Muscle layer of colon (tissue), 2 donors: ENCODE results near the gene MYO1B.

Source experiments
- H3K27ac ChIP-seq: one replicate; pipeline ENCODE4 v1.7.0; 2013; ENCODE audit warnings: low read depth, mild to moderate bottlenecking, low read length, moderate library complexity
- H3K27me3 ChIP-seq, 2 donors: one replicate each; pipeline ENCODE4 v1.7.0; 2013; ENCODE audit warnings: low read length in 2 of 2, mild to moderate bottlenecking in 2 of 2; ENCODE audit not compliant: insufficient read depth in 2 of 2, control insufficient read depth in 1 of 2
- H3K36me3 ChIP-seq: one replicate; pipeline ENCODE4 v1.7.0; 2013; ENCODE audit warnings: mild to moderate bottlenecking, low read length; ENCODE audit not compliant: insufficient read depth
- H3K4me1 ChIP-seq: one replicate; pipeline ENCODE4 v1.7.0; 2013; ENCODE audit warnings: mild to moderate bottlenecking, low read length; ENCODE audit not compliant: insufficient read depth
- H3K4me3 ChIP-seq, 2 donors: one replicate each; pipeline ENCODE4 v1.7.0; 2013; ENCODE audit warnings: low read length in 2 of 2, low read depth in 1 of 2, mild to moderate bottlenecking in 1 of 2, moderate library complexity in 1 of 2
- H3K9ac ChIP-seq: one replicate; pipeline ENCODE4 v1.7.0; 2013; ENCODE audit warnings: low read length
- H3K9me3 ChIP-seq: one replicate; pipeline ENCODE4 v1.7.0; 2013; ENCODE audit warnings: mild to moderate bottlenecking, low read length
- donor health status: abdominal sarcoma.
- donor health status: Adenocarcinoma of cecum.

The MYO1B gene

DNA sequence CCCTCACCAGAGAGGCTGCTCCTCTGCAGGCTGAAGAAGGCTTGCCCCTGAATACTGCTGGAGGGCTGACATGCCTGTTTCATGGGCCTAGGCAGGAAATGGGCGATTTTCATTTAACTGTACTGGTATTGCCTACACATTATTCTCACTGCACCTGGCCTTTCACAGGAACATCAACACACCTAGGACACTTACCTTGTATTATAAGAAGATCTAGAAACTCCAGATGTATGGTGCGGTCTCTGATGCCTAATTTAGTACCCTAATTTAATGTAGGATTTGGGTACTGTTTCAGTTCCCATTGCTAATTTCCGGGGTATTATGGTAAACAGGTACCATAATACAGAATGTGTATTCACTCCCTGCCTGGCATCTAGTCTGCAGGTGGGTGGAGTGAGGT, 146.0 kb downstream of the MYO1B start:
- no peaks in the 10 kb centered on the region for H3K4me1 ChIP-seq
- H3K9ac ChIP-seq = no peak overlapping the region
- H3K27ac ChIP-seq = no peak overlapping the region
- no peaks in the 10 kb centered on the region for H3K9me3 ChIP-seq
- H3K36me3 ChIP-seq = no peaks in the 10 kb centered on the region
- H3K27me3 ChIP-seq = no peaks in the 10 kb centered on the region
- no peak overlapping the region for H3K4me3 ChIP-seq

DNA sequence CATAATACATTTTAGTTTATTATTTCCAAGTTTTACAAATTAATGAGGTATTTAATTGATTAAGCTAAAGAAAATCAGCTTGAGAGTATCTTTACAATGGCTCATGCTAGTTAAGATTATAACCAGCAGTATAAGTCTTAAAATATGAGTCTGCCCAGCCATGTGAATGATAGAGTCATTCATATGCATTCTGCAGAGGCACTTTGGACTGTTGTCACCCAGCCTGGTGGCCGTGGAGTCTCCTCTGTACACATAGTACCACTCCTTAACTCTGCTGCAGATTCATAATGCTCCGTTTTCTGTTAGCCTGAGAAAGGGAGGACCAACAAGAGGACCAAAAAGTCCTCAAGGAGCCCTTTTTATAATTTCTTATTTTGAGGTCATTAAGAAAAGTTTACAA, 148.8 kb downstream of the MYO1B start:
- H3K9ac ChIP-seq = no peak overlapping the region
- no peaks in the 10 kb centered on the region for H3K36me3 ChIP-seq
- H3K4me3 ChIP-seq = no peak overlapping the region
- H3K27ac ChIP-seq = no peak overlapping the region
- no peaks in the 10 kb centered on the region for H3K4me1 ChIP-seq
- no peaks in the 10 kb centered on the region for H3K27me3 ChIP-seq
- no peaks in the 10 kb centered on the region for H3K9me3 ChIP-seq

GRCh38 chr2:191396794-191397193, 151.6 kb downstream of the MYO1B start:
- H3K27me3 ChIP-seq = no peaks in the 10 kb centered on the region
- H3K36me3 ChIP-seq = no peaks in the 10 kb centered on the region
- no peaks in the 10 kb centered on the region for H3K4me1 ChIP-seq
- H3K27ac ChIP-seq = no peak overlapping the region
- H3K9me3 ChIP-seq = no peaks in the 10 kb centered on the region
- H3K4me3 ChIP-seq = no peak overlapping the region
- no peak overlapping the region for H3K9ac ChIP-seq

GRCh38 chr2:191399601-191400000, 154.4 kb downstream of the MYO1B start:
- no peak overlapping the region for H3K9ac ChIP-seq
- H3K4me1 ChIP-seq = no peaks in the 10 kb centered on the region
- no peaks in the 10 kb centered on the region for H3K36me3 ChIP-seq
- H3K4me3 ChIP-seq = no peak overlapping the region
- no peaks in the 10 kb centered on the region for H3K9me3 ChIP-seq
- no peaks in the 10 kb centered on the region for H3K27me3 ChIP-seq
- H3K27ac ChIP-seq = no peak overlapping the region

DNA sequence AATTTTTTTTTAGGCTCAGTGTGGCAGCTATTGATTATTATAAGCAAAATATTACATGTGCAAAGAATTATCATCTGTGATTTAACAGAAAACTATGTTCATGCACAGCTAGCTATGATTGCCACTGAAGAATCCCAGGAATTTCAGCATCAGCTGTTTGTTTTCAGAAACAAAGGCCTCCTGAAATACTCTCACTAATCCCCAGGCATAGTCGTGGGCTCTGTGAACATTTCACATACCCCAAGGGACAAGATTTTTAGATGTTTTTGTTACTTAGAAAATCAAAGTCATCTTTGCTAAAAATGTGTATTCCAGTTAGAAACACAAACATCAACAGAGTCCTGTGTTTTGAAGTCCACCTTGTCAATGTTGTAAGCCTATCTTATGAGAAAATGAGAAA, 156.1 kb downstream of the MYO1B start:
- Histone ChIP-seq H3K4me1 (no peaks in the 10 kb centered on the region), H3K27ac (no peak overlapping the region), H3K9ac (no peak overlapping the region), H3K4me3 (no peak overlapping the region), H3K36me3 (no peaks in the 10 kb centered on the region), H3K9me3 (no peaks in the 10 kb centered on the region), H3K27me3 (no peaks in the 10 kb centered on the region)

- Histone ChIP-seq H3K27me3 (no peaks in the 10 kb centered on the region), H3K27ac (no peak overlapping the region), H3K4me3 (no peak overlapping the region), H3K4me1 (no peaks in the 10 kb centered on the region), H3K9ac (no peak overlapping the region), H3K36me3 (no peaks in the 10 kb centered on the region), H3K9me3 (no peaks in the 10 kb centered on the region)
These were observed 157.9 kb downstream of the MYO1B start for GRCh38 chr2:191402966-191403565.

DNA sequence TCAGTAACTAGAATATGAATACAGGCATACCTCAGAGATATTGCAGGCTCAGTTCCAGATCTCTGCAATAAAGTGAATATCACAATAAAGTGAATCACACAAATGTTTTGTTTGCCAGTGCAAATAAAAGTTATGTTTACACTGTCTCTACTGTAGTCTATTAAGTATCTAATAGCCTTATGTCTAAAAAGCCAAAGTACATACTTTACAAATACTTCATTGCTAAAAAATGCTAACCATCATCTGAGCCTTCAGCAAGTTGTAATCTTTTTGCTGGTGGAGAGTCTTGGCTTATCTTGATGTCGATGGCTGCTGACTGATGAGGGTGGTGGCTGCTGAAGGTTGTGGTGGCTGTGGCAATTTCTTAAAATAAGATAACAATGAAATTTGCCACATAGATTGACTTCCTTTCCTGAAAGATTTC, 159.4 kb downstream of the MYO1B start:
- H3K4me3 ChIP-seq = no peak overlapping the region
- no peaks in the 10 kb centered on the region for H3K9me3 ChIP-seq
- H3K27me3 ChIP-seq = no peaks in the 10 kb centered on the region
- no peaks in the 10 kb centered on the region for H3K4me1 ChIP-seq
- H3K9ac ChIP-seq = no peak overlapping the region
- H3K27ac ChIP-seq = no peak overlapping the region
- H3K36me3 ChIP-seq = no peaks in the 10 kb centered on the region

GRCh38 chr2:191405546-191405945, 160.3 kb downstream of the MYO1B start:
- no peaks in the 10 kb centered on the region for H3K27me3 ChIP-seq
- H3K9ac ChIP-seq = no peak overlapping the region
- H3K4me1 ChIP-seq = no peaks in the 10 kb centered on the region
- H3K36me3 ChIP-seq = no peaks in the 10 kb centered on the region
- H3K27ac ChIP-seq = no peak overlapping the region
- no peaks in the 10 kb centered on the region for H3K9me3 ChIP-seq
- H3K4me3 ChIP-seq = no peak overlapping the region

DNA sequence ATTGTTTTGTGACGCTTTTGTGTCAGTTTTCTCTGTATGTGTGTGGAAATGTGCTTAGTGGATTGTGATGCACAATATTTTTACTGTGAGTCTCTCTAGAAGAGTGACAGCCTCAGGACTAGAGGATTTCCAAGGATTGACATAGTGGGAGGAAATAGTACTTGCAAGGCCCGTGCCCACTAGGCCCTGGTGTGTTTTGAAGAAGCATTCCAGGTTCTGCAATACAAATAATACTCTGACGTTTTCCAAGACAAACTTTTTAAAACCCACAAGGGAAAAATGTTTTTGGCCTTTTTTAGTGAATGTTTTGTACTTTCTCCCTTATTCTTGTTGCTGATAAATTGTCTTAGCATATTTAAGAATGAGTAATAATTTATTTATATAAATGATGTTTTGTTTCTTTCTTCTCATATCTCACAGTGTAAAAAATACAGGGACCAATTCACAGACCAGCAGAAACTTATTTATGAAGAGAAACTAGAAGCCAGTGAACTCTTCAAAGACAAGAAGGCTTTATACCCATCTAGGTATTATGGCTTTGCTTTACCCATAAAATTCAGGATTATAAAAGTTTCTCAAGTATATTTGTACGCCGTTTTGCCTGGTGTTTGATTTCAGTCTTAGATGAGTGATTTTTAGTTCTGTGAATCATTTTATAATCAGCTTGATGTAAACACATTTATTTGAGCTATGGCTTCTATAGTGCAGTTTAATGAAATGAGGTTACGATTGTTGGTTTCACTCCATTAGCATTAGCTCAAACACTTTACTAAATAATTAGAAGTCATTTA, 165.6 kb downstream of the MYO1B start:
- no peak overlapping the region for H3K9ac ChIP-seq
- H3K4me1 ChIP-seq = no peaks in the 10 kb centered on the region
- H3K4me3 ChIP-seq = no peak overlapping the region
- no peaks in the 10 kb centered on the region for H3K36me3 ChIP-seq
- H3K27ac ChIP-seq = no peak overlapping the region
- no peaks in the 10 kb centered on the region for H3K27me3 ChIP-seq
- H3K9me3 ChIP-seq = no peaks in the 10 kb centered on the region

DNA sequence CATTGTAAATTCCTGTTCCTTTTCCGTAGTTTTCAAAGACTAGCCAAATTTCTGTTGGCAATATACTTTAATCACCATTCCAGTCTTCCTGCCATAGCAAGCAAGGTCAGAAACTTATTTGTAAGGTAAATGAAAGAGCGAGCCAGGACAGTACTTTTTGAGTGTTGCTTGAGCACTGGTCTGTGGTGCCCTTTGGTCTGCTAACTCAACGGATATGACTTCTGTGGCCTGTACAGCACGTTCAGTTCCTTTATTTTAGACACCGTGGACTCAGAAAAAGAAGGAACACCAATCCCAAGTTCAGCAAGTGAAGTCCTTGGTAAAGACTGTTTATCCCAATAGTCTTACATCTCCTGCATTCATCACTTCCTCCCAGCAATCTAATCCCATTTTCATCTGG, 166.3 kb downstream of the MYO1B start:
- no peaks in the 10 kb centered on the region for H3K36me3 ChIP-seq
- no peaks in the 10 kb centered on the region for H3K4me1 ChIP-seq
- no peaks in the 10 kb centered on the region for H3K9me3 ChIP-seq
- no peak overlapping the region for H3K4me3 ChIP-seq
- no peaks in the 10 kb centered on the region for H3K27me3 ChIP-seq
- H3K9ac ChIP-seq = no peak overlapping the region
- H3K27ac ChIP-seq = no peak overlapping the region

DNA sequence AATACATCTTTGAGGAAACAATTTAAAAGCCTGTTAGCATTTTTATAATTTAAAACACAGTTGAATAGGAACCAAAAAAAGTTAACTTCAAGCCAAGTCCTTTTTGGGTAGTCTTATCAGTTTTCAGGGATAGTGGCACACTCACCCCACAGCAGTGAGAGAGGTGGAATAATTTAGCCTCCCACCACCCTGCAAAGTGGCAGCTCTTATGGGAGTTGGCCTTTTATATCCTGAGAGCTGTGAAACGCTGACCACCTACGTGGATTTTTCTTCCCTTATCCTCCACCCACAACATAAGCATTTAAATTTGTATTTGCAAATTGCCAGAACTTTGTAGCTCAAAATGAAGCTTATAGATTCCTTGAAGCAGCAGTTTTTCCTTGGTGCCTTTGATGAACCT, 167.1 kb downstream of the MYO1B start:
- H3K36me3 ChIP-seq = no peaks in the 10 kb centered on the region
- no peak overlapping the region for H3K4me3 ChIP-seq
- H3K27me3 ChIP-seq = no peaks in the 10 kb centered on the region
- no peaks in the 10 kb centered on the region for H3K9me3 ChIP-seq
- H3K9ac ChIP-seq = no peak overlapping the region
- H3K27ac ChIP-seq = no peak overlapping the region
- no peaks in the 10 kb centered on the region for H3K4me1 ChIP-seq

DNA sequence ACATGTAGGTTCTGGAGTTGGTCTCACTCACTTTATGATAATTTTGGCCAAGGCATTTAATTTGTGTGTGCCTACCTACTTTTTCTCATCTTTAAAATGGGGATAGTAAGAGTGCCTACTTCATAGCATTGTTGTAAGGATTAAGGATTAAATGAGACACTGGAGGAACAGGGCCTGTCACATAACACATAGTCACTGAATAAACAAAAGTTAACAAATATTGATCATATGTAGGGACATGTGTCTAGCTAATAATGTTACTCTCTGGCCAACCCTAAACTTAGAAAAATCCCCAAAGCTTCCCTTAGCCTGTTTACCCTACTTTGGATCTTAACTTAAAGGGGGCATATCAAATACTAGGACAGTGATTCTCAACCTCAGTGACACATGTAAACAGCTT, 169.9 kb downstream of the MYO1B start:
- no peaks in the 10 kb centered on the region for H3K4me1 ChIP-seq
- H3K9ac ChIP-seq = no peak overlapping the region
- no peaks in the 10 kb centered on the region for H3K27me3 ChIP-seq
- no peak overlapping the region for H3K27ac ChIP-seq
- no peaks in the 10 kb centered on the region for H3K36me3 ChIP-seq
- H3K4me3 ChIP-seq = no peak overlapping the region
- no peaks in the 10 kb centered on the region for H3K9me3 ChIP-seq
